GM12878 (cell line): ENCODE data around the gene ABI3. TPM values are rescaled to one million over a fixed set of nuclear protein-coding genes. Genes with fewer than 3 reads are reported as not detected.
A peak's percentile ranks its signal among the peaks of the same experiment; 100 is the strongest.

Experiments used
- BACH1 ChIP-seq: fragments of 450-650 bp; IDR thresholded peaks from 2 replicates; pipeline ENCODE4 v1.6.1; 2017; ENCODE audit warnings: mild to moderate bottlenecking, borderline replicate concordance
- BHLHE40 ChIP-seq, 2 experiments: fragments of 450-650 bp in 1 of 2; IDR thresholded peaks; 2 replicates each; pipeline ENCODE4 v1.6.1; 2011 to 2017; ENCODE audit warnings: low read depth in 2 of 2, borderline replicate concordance in 1 of 2, improper control_type of control experiment in 1 of 2, low read length in 1 of 2, mild to moderate bottlenecking in 1 of 2
- CBX3 ChIP-seq: fragments of 200-600 bp; sonication (generic); IDR thresholded peaks from 2 replicates; pipeline ENCODE4 v1.6.1; 2016; ENCODE audit warnings: low read depth, borderline replicate concordance
- CEBPB ChIP-seq, 2 experiments: fragments of 150-350 bp in 1 of 2; IDR thresholded peaks; 2 replicates each; pipeline ENCODE4 v1.6.1; 2012 to 2014; ENCODE audit warnings: low read depth in 2 of 2, low read length in 2 of 2, borderline replicate concordance in 1 of 2, inconsistent platforms in 1 of 2
- CREB1 ChIP-seq: IDR thresholded peaks from 2 replicates; pipeline ENCODE4 v1.6.1; 2012; ENCODE audit warnings: low read depth, mild to moderate bottlenecking, inconsistent platforms
- DPF2 ChIP-seq: fragments of 450-650 bp; IDR thresholded peaks from 2 replicates; pipeline ENCODE4 v1.6.1; 2017; ENCODE audit warnings: mild to moderate bottlenecking
- FOS ChIP-seq: IDR thresholded peaks from 3 replicates; pipeline ENCODE4 v1.6.1; 2011; ENCODE audit warnings: borderline replicate concordance; ENCODE audit not compliant: insufficient read length; ENCODE audit errors: extremely low read depth
- GATAD2B ChIP-seq: fragments of 450-650 bp; conservative IDR thresholded peaks from 2 replicates; pipeline ENCODE4 v1.6.1; 2017; ENCODE audit warnings: low read depth, mild to moderate bottlenecking, moderate library complexity
- HCFC1 ChIP-seq: fragments of 150-350 bp; IDR thresholded peaks from 2 replicates; pipeline ENCODE4 v1.6.1; 2014; ENCODE audit warnings: low read length
- MTA2 ChIP-seq: fragments of 450-650 bp; IDR thresholded peaks from 2 replicates; pipeline ENCODE4 v1.6.1; 2016; ENCODE audit warnings: low read depth, mild to moderate bottlenecking, moderate library complexity
- MTA3 ChIP-seq: IDR thresholded peaks from 2 replicates; pipeline ENCODE4 v1.6.1; 2012; ENCODE audit warnings: low read length, inconsistent platforms, borderline replicate concordance
- RUNX3 ChIP-seq: IDR thresholded peaks from 2 replicates; pipeline ENCODE4 v1.6.1; 2012; ENCODE audit warnings: low read length, inconsistent platforms
- SMC3 ChIP-seq: IDR thresholded peaks from 2 replicates; pipeline ENCODE4 v1.6.1; 2011; ENCODE audit warnings: low read length, improper control_type of control experiment, borderline replicate concordance
- SRF ChIP-seq, 2 experiments: IDR thresholded peaks; 2 replicates each; pipeline ENCODE4 v1.6.1; 2011; ENCODE audit warnings: low read depth in 2 of 2, low read length in 2 of 2, mild to moderate bottlenecking in 1 of 2, moderate library complexity in 1 of 2
- TBL1XR1 ChIP-seq: IDR thresholded peaks from 2 replicates; pipeline ENCODE4 v1.6.1; 2012; ENCODE audit warnings: low read depth, low read length, improper control_type of control experiment
- TCF3 ChIP-seq: IDR thresholded peaks from 2 replicates; pipeline ENCODE4 v1.6.1; 2012; ENCODE audit warnings: low read depth, mild to moderate bottlenecking, low read length, borderline replicate concordance; ENCODE audit not compliant: insufficient read depth
- WRNIP1 ChIP-seq: IDR thresholded peaks from 2 replicates; pipeline ENCODE4 v1.6.1; 2011; ENCODE audit warnings: low read depth, low read length, improper control_type of control experiment, borderline replicate concordance
- polyA plus RNA-seq, 11 experiments: library from polyadenylated mRNA; depleted of rRNA in 4 of 11; unstranded in 6 of 11; stranded (reverse) in 5 of 11; fragments of >200 nt; fragmentation: Nextera tagmentation in 4 of 11; fragmentation: Illumina TruSeq in 1 of 11; extraction: Ambion mirVana in 4 of 11; extraction: Trizol in 1 of 11; gene quantifications; 1 replicate in 1 of 11; 2 replicates in 10 of 11; pipeline versions ENCODE4 v1.2.1 to v1.2.3, GENCODE V29; 2011 to 2016; ENCODE audit warnings: inconsistent platforms in 2 of 11, missing spikeins in 2 of 11, low read depth in 1 of 11
- total RNA-seq, 4 experiments: library from RNA; depleted of rRNA in 3 of 4; stranded (reverse); fragments of >200 nt in 3 of 4; fragmentation: Illumina TruSeq in 1 of 4; extraction: Trizol in 1 of 4; gene quantifications; 2 replicates each; pipeline versions ENCODE4 v1.2.1 to v1.2.3, GENCODE V29; 2013 to 2021
- TF ChIP-seq, protein P1 (sequence below): fragments of 450-650 bp; IDR thresholded peaks from 2 replicates; pipeline ENCODE4 v1.6.1; 2017; ENCODE audit warnings: antibody characterized with exemption, mild to moderate bottlenecking, moderate library complexity
- TF ChIP-seq, protein P2 (sequence below): IDR thresholded peaks from 2 replicates; pipeline ENCODE4 v1.6.1; 2012; ENCODE audit warnings: improper control_type of control experiment, low read depth, low read length; ENCODE audit not compliant: insufficient replicate concordance
- TF ChIP-seq, protein P3 (sequence below): fragments of 450-650 bp; IDR thresholded peaks from 2 replicates; pipeline ENCODE4 v1.6.1; 2017; ENCODE audit warnings: mild to moderate bottlenecking, low read depth, inconsistent platforms; ENCODE audit not compliant: poor library complexity, severe bottlenecking

Gene ABI3
- total and polyA plus RNA-seq, 10 of the 15 experiments (the other 5 are each of a cell fraction or from before 2014, with no cell fraction given) = 13.4 to 109 (median 51.1) TPM

DNA sequence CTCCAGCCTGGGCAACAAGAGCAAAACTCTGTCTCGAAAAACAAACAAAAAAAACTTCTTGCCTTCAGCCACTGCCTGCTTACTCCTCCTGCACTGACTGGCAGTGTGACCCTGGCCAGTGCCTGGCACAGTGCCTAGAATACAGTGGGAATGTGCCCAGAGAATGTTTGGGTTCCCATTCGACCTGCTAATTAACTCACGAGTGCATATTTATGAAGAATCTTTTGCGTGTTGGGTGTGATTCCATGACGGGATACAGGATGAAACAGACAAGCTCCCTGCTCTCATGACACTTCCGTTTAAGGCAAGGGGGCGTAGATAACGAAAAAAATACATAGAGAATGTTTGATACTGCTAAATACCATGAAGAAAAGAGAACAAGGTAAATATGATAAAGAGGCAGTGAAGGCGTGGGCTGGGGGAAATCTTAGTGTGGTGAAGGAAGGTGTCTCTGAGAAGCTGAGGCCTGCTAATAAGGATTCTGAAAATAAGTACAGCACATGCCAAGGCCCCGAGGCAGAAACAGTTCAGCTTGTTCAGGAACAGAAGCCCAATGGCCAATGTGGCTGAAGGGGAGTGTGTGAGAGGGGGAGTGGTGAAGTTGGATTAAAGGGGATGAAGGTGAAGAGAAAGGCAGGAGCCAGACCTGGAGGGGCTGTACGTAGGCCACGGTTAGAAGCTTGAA lies 4.3 kb downstream of the ABI3 start (continued):
- TF ChIP-seq, protein P1, sequence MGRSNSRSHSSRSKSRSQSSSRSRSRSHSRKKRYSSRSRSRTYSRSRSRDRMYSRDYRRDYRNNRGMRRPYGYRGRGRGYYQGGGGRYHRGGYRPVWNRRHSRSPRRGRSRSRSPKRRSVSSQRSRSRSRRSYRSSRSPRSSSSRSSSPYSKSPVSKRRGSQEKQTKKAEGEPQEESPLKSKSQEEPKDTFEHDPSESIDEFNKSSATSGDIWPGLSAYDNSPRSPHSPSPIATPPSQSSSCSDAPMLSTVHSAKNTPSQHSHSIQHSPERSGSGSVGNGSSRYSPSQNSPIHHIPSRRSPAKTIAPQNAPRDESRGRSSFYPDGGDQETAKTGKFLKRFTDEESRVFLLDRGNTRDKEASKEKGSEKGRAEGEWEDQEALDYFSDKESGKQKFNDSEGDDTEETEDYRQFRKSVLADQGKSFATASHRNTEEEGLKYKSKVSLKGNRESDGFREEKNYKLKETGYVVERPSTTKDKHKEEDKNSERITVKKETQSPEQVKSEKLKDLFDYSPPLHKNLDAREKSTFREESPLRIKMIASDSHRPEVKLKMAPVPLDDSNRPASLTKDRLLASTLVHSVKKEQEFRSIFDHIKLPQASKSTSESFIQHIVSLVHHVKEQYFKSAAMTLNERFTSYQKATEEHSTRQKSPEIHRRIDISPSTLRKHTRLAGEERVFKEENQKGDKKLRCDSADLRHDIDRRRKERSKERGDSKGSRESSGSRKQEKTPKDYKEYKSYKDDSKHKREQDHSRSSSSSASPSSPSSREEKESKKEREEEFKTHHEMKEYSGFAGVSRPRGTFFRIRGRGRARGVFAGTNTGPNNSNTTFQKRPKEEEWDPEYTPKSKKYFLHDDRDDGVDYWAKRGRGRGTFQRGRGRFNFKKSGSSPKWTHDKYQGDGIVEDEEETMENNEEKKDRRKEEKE = no peak
- peak; percentile 45 to 60; a peak in 2 of 4 replicates for TF ChIP-seq BHLHE40 (IDR thresholded peaks at IDR 0.05; ENCODE audit: borderline replicate concordance in 1 of 2, low read depth in 2 of 2, low read length in 1 of 2)
- TF ChIP-seq WRNIP1 = no peak
- TF ChIP-seq CREB1 = no peak
- no peak for TF ChIP-seq TBL1XR1
- peak in 1 of 2 experiments; percentile 67; a peak in 1 of 4 replicates for TF ChIP-seq SRF (IDR thresholded peaks at IDR 0.05; ENCODE audit: low read depth in 2 of 2, low read length in 2 of 2)
- no peak for TF ChIP-seq SMC3
- TF ChIP-seq HCFC1 = no peak
- TF ChIP-seq DPF2 = 0 out of 2 replicates have a peak, but pooled peaks have one; percentile 8
- TF ChIP-seq, protein P2, sequence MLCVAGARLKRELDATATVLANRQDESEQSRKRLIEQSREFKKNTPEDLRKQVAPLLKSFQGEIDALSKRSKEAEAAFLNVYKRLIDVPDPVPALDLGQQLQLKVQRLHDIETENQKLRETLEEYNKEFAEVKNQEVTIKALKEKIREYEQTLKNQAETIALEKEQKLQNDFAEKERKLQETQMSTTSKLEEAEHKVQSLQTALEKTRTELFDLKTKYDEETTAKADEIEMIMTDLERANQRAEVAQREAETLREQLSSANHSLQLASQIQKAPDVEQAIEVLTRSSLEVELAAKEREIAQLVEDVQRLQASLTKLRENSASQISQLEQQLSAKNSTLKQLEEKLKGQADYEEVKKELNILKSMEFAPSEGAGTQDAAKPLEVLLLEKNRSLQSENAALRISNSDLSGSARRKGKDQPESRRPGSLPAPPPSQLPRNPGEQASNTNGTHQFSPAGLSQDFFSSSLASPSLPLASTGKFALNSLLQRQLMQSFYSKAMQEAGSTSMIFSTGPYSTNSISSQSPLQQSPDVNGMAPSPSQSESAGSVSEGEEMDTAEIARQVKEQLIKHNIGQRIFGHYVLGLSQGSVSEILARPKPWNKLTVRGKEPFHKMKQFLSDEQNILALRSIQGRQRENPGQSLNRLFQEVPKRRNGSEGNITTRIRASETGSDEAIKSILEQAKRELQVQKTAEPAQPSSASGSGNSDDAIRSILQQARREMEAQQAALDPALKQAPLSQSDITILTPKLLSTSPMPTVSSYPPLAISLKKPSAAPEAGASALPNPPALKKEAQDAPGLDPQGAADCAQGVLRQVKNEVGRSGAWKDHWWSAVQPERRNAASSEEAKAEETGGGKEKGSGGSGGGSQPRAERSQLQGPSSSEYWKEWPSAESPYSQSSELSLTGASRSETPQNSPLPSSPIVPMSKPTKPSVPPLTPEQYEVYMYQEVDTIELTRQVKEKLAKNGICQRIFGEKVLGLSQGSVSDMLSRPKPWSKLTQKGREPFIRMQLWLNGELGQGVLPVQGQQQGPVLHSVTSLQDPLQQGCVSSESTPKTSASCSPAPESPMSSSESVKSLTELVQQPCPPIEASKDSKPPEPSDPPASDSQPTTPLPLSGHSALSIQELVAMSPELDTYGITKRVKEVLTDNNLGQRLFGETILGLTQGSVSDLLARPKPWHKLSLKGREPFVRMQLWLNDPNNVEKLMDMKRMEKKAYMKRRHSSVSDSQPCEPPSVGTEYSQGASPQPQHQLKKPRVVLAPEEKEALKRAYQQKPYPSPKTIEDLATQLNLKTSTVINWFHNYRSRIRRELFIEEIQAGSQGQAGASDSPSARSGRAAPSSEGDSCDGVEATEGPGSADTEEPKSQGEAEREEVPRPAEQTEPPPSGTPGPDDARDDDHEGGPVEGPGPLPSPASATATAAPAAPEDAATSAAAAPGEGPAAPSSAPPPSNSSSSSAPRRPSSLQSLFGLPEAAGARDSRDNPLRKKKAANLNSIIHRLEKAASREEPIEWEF = no peak
- TF ChIP-seq, protein P3, sequence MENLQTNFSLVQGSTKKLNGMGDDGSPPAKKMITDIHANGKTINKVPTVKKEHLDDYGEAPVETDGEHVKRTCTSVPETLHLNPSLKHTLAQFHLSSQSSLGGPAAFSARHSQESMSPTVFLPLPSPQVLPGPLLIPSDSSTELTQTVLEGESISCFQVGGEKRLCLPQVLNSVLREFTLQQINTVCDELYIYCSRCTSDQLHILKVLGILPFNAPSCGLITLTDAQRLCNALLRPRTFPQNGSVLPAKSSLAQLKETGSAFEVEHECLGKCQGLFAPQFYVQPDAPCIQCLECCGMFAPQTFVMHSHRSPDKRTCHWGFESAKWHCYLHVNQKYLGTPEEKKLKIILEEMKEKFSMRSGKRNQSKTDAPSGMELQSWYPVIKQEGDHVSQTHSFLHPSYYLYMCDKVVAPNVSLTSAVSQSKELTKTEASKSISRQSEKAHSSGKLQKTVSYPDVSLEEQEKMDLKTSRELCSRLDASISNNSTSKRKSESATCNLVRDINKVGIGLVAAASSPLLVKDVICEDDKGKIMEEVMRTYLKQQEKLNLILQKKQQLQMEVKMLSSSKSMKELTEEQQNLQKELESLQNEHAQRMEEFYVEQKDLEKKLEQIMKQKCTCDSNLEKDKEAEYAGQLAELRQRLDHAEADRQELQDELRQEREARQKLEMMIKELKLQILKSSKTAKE = no peak
- TF ChIP-seq BACH1 = peak; percentile 39; the same call in 1 of the 2 replicates
- 0 out of 2 replicates have a peak, but pooled peaks have one; percentile 19 for TF ChIP-seq GATAD2B
- TF ChIP-seq CEBPB (IDR thresholded peaks at IDR 0.05; ENCODE audit: borderline replicate concordance in 1 of 2, low read depth in 2 of 2, low read length in 2 of 2) = no peak
- TF ChIP-seq MTA2 = 0 out of 2 replicates have a peak, but pooled peaks have one; percentile 17
- no peak for TF ChIP-seq CBX3
- peak; percentile 48 for TF ChIP-seq RUNX3
- no peak for TF ChIP-seq MTA3
- no peak for TF ChIP-seq TCF3
- TF ChIP-seq FOS = no peak
